NT2/D1 (cell line): ENCODE measurements around the gene TCERG1L.

Experiments used
- SUZ12 ChIP-seq: IDR thresholded peaks from 2 replicates; pipeline ENCODE4 v1.6.1; 2011; ENCODE audit not compliant: insufficient read length, insufficient read depth; ENCODE audit errors: extremely low read depth
- YY1 ChIP-seq: IDR thresholded peaks from 2 replicates; pipeline ENCODE4 v1.6.1; 2011; ENCODE audit not compliant: insufficient read length, insufficient read depth
- ZNF274 ChIP-seq: IDR thresholded peaks from 2 replicates; pipeline ENCODE4 v1.6.1; 2011; ENCODE audit warnings: mild to moderate bottlenecking, low read depth, low read length

- TF ChIP-seq ZNF274 = no peak
- TF ChIP-seq SUZ12 = no peak
- no peak for TF ChIP-seq YY1
Observed at GRCh38 chr10:131102676-131103075, 208.8 kb downstream of the TCERG1L start.
